HL-60 (cell line): ENCODE measurements around the gene SLC16A5.

ENCODE experiments used
- DNase-seq, 2 experiments: peaks; one replicate each; pipeline ENCODE4 v3.0.0-alpha.2; 2010 to 2020; ENCODE audit warnings: low read depth in 1 of 2, low spot score in 1 of 2
- H3K27ac ChIP-seq: fragments of 250-450 bp; sonication (Bioruptor Pico); replicated peaks from 2 replicates; pipeline ENCODE4 v1.5.1; 2020; ENCODE audit warnings: mild to moderate bottlenecking, moderate library complexity
- H3K27me3 ChIP-seq: fragments of 250-450 bp; sonication (Bioruptor Pico); 2 replicates; pipeline ENCODE4 v1.5.1; 2021; ENCODE audit warnings: mild to moderate bottlenecking, moderate library complexity; ENCODE audit not compliant: insufficient read depth, poor library complexity, severe bottlenecking
- H3K4me3 ChIP-seq: replicated peaks from 2 replicates; pipeline ENCODE4 v1.5.1; 2011; ENCODE audit warnings: mild to moderate bottlenecking, control low read depth, low read length; ENCODE audit not compliant: insufficient read depth
- GABPA ChIP-seq: IDR thresholded peaks from 2 replicates; pipeline ENCODE4 v1.6.1; 2012; ENCODE audit warnings: low read depth
- POLR2AphosphoS5 ChIP-seq: IDR thresholded peaks from 2 replicates; pipeline ENCODE4 v1.6.1; 2012; ENCODE audit warnings: low read depth
- SPI1 ChIP-seq: IDR thresholded peaks from 2 replicates; pipeline ENCODE4 v1.6.1; 2012; ENCODE audit warnings: low read depth, mild to moderate bottlenecking, borderline replicate concordance
- TF ChIP-seq, protein P1 (sequence below): IDR thresholded peaks from one replicate; pipeline ENCODE4 v1.5.1; 2011; ENCODE audit warnings: low read length, control low read depth, inconsistent platforms; ENCODE audit not compliant: insufficient read depth
- TF ChIP-seq, protein P2 (sequence below): IDR thresholded peaks from 2 replicates; pipeline ENCODE4 v1.6.1; 2012; ENCODE audit warnings: low read depth; ENCODE audit not compliant: insufficient replicate concordance

SLC16A5 gene

DNA sequence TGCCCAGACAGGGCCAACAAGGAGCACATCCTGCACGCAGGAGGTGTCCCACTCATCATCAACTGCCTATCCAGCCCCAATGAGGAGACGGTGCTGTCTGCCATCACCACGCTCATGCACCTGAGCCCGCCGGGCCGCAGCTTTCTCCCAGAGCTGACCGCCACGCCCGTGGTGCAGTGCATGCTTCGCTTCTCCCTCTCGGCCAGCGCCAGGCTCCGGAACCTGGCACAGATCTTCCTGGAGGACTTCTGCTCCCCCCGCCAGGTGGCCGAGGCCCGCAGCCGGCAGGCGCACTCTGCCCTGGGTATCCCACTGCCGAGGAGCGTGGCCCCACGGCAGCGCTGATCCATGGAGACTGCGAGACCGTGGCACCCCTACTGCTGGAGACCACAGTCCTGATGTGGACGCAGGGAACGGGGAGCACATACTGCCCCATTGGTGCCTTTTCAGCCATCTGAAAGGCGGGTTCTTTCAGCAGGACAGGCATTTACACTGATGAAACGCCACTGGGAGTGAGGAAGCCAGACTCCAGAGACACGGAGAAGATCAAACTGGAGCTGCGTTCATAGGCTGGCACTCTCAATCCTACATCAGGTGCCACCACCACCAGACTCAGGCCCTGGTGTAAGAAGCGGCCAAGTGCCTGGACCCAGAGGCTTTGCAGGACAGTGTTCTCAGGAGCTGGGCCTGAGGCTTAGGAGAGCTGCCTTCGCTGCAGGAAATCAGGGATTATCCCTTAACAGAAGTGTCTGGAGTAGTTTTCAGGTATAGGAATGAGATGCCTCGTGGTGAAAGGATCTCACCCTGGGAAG lies 41.1 kb downstream of the SLC16A5 start:
- DNase-seq, result no peak
- Histone ChIP-seq H3K4me3 (no peak overlapping the region), H3K27ac (no peak overlapping the region)

DNA sequence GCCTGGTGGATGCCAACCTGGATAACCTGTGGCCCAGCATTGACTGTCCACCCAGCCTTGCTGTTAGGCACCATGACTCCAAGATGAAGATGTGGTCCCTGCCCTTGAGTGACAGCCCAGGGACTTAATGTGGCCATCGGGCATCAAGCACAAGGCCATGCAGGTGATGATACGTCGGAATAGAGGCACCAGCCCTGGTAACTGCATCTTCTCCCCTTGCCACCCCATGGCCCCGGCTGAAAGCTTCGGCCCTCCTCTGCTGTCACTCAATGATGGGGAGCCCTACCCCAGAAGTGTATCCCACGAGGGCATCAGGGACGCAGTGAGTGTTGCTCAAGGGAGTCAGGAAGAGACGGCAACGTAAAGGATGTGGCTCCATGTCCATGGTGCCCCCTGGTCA lies 41.8 kb downstream of the SLC16A5 start:
- DNase-seq, result no peak
- TF ChIP-seq SPI1, result no peak
- TF ChIP-seq GABPA, result no peak
- TF ChIP-seq, protein P1, sequence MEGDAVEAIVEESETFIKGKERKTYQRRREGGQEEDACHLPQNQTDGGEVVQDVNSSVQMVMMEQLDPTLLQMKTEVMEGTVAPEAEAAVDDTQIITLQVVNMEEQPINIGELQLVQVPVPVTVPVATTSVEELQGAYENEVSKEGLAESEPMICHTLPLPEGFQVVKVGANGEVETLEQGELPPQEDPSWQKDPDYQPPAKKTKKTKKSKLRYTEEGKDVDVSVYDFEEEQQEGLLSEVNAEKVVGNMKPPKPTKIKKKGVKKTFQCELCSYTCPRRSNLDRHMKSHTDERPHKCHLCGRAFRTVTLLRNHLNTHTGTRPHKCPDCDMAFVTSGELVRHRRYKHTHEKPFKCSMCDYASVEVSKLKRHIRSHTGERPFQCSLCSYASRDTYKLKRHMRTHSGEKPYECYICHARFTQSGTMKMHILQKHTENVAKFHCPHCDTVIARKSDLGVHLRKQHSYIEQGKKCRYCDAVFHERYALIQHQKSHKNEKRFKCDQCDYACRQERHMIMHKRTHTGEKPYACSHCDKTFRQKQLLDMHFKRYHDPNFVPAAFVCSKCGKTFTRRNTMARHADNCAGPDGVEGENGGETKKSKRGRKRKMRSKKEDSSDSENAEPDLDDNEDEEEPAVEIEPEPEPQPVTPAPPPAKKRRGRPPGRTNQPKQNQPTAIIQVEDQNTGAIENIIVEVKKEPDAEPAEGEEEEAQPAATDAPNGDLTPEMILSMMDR, result no peak
- no peak for TF ChIP-seq POLR2AphosphoS5
- TF ChIP-seq, protein P2, sequence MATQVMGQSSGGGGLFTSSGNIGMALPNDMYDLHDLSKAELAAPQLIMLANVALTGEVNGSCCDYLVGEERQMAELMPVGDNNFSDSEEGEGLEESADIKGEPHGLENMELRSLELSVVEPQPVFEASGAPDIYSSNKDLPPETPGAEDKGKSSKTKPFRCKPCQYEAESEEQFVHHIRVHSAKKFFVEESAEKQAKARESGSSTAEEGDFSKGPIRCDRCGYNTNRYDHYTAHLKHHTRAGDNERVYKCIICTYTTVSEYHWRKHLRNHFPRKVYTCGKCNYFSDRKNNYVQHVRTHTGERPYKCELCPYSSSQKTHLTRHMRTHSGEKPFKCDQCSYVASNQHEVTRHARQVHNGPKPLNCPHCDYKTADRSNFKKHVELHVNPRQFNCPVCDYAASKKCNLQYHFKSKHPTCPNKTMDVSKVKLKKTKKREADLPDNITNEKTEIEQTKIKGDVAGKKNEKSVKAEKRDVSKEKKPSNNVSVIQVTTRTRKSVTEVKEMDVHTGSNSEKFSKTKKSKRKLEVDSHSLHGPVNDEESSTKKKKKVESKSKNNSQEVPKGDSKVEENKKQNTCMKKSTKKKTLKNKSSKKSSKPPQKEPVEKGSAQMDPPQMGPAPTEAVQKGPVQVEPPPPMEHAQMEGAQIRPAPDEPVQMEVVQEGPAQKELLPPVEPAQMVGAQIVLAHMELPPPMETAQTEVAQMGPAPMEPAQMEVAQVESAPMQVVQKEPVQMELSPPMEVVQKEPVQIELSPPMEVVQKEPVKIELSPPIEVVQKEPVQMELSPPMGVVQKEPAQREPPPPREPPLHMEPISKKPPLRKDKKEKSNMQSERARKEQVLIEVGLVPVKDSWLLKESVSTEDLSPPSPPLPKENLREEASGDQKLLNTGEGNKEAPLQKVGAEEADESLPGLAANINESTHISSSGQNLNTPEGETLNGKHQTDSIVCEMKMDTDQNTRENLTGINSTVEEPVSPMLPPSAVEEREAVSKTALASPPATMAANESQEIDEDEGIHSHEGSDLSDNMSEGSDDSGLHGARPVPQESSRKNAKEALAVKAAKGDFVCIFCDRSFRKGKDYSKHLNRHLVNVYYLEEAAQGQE, result no peak
- no peak overlapping the region for H3K27ac ChIP-seq
- H3K4me3 ChIP-seq, result no peak overlapping the region
- H3K27me3 ChIP-seq, result no peaks in the 10 kb centered on the region

More for the DNA sequence above, 41.1 kb downstream of the SLC16A5 start:
- no peaks in the 10 kb centered on the region for H3K27me3 ChIP-seq
- TF ChIP-seq, protein P2, result no peak
- no peak for TF ChIP-seq SPI1
- TF ChIP-seq, protein P1, result no peak
- TF ChIP-seq GABPA, result no peak

DNA sequence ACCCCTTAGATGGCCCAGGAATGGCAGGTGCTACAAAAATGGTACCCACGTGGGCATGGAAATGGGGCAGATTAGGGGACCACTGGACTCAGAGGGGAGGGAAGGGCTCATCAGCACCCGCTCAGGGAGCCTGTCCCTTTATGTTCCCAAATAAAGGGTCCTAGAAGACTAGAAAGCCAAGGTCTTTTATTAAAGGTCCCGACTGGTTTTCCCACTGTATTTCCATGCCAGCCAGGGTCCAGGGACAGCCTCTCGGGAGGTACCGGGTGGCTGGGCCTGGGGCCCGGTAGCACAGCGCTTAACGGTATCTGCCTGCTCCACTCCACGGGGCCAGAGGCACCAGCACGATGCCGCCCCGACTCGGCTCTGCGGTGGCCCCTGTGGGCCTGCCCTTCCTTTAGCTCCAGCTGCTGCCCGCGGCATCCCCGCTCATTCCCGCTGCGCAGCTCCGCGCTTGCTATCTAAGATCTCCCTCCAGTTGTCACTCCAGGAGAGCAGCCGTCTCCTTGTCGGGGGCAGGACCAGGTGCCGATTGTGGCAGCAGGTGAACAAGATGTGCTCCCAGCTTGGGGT lies 42.4 kb downstream of the SLC16A5 start:
- H3K4me3 ChIP-seq, result peak overlapping the region; percentile 87
- H3K27ac ChIP-seq, result no peak overlapping the region
- H3K27me3 ChIP-seq, result no peaks in the 10 kb centered on the region
- DNase-seq, result no peak
- TF ChIP-seq, protein P1, result no peak
- TF ChIP-seq SPI1 (no peak), POLR2AphosphoS5 (no peak), GABPA (no peak)
- TF ChIP-seq, protein P2, result no peak
